OCI-LY3 (cell line): Measurements from ENCODE around the gene MFAP2.

ENCODE experiments used
- EZH2phosphoT487 ChIP-seq: fragments of 200-600 bp; shearing (Covaris generic); IDR thresholded peaks from 2 replicates; pipeline ENCODE4 v1.6.1; 2018; ENCODE audit warnings: antibody characterized with exemption, mixed run types, low read depth
- TF ChIP-seq, protein P1 (sequence below): fragments of 200-600, 300-600 bp; sonication (generic); IDR thresholded peaks from 2 replicates; pipeline ENCODE4 v1.5.1; 2014; ENCODE audit warnings: antibody characterized with exemption, low read length, low read depth

DNA sequence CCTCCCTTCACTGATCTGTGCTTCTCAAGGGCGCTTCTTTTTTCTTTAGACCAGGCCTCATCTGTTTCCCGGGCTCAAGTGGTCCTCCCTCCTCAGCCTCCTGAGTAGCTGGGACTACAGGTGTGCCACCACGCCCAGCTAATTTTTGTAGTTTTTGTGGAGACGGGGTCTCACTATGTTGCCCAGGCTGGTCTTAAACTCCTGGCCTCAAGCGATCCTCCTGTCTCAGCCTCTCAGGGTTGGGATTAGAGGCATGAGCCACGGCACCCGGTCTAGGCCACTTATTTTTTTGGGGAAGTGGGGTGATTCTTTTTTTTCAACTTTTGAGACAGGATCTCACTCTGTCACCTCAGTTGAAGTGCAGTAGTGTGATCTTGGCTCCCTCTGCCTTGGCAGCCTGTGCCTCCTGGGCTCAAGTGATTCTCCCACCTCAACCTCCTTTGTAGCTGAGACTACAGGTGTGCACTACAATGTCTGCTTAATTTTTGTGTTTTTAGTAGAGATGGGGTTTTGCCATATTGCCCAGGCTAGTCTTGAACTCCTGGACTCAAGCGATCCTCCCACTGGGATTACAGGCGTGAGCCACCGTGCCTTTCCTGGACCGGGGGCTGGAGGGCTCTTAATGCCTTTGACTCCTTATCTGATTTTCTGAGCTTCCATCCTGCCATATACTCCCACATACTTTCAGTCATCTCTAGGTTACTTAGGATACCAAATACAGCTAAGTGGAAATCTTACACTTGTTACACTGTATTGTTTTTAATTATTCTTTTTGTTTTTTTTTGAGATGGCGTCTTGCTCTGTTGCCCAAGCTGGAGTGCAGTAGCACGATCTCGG is 18.9 kb downstream of the MFAP2 start:
- TF ChIP-seq, protein P1, sequence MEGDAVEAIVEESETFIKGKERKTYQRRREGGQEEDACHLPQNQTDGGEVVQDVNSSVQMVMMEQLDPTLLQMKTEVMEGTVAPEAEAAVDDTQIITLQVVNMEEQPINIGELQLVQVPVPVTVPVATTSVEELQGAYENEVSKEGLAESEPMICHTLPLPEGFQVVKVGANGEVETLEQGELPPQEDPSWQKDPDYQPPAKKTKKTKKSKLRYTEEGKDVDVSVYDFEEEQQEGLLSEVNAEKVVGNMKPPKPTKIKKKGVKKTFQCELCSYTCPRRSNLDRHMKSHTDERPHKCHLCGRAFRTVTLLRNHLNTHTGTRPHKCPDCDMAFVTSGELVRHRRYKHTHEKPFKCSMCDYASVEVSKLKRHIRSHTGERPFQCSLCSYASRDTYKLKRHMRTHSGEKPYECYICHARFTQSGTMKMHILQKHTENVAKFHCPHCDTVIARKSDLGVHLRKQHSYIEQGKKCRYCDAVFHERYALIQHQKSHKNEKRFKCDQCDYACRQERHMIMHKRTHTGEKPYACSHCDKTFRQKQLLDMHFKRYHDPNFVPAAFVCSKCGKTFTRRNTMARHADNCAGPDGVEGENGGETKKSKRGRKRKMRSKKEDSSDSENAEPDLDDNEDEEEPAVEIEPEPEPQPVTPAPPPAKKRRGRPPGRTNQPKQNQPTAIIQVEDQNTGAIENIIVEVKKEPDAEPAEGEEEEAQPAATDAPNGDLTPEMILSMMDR, result no peak
- TF ChIP-seq EZH2phosphoT487, result no peak
